ENCODE data around the gene B4GALT2.

Gene B4GALT2

GRCh38 chr1:44030605-44031251, 51.7 kb downstream of the B4GALT2 start:
- peak; percentile 41 for DNase-seq

- DNase-seq: no peak
Measured at GRCh38 chr1:44031252-44032169, 52.5 kb downstream of the B4GALT2 start, which contains the start of gene SLC6A9. TSS of gene SLC6A9 (minus strand) at chr1:44031462. CDS start at chr1:44024277, 7,185 bp downstream.

- no peak for DNase-seq
Measured at GRCh38 chr1:44032170-44032790, 53.3 kb downstream of the B4GALT2 start.

- DNase-seq: no peak
Measured at GRCh38 chr1:44033041-44033575, 54.1 kb downstream of the B4GALT2 start.

- DNase-seq: no peak
Measured at GRCh38 chr1:44033756-44034155, 54.7 kb downstream of the B4GALT2 start.

GRCh38 chr1:44034423-44034822, 55.4 kb downstream of the B4GALT2 start:
- DNase-seq: no peak

- no peak for DNase-seq
Measured at GRCh38 chr1:44034976-44035716, 56.1 kb downstream of the B4GALT2 start.

- no peak for DNase-seq
Measured at GRCh38 chr1:44035726-44036408, 56.9 kb downstream of the B4GALT2 start.

- peak; percentile 49 for DNase-seq
Measured at GRCh38 chr1:44036409-44037139, 57.6 kb downstream of the B4GALT2 start.

GRCh38 chr1:44037154-44037553, 58.1 kb downstream of the B4GALT2 start:
- DNase-seq: no peak

- no peak for DNase-seq
Measured at GRCh38 chr1:44038876-44039657, 60.1 kb downstream of the B4GALT2 start.

- no peak for DNase-seq
Measured at GRCh38 chr1:44040418-44040817, 61.4 kb downstream of the B4GALT2 start.

Data from effector CD4-positive, alpha-beta T cell (primary cell).